Measurements from ENCODE around the gene LTBP4. TPM values are rescaled to one million over a fixed set of nuclear protein-coding genes. Genes with fewer than 3 reads are reported as not detected.

Gene LTBP4
- polyA plus RNA-seq, 1 of the 3 experiments (the other 2 are of a cell fraction): 24.8 TPM

DNA sequence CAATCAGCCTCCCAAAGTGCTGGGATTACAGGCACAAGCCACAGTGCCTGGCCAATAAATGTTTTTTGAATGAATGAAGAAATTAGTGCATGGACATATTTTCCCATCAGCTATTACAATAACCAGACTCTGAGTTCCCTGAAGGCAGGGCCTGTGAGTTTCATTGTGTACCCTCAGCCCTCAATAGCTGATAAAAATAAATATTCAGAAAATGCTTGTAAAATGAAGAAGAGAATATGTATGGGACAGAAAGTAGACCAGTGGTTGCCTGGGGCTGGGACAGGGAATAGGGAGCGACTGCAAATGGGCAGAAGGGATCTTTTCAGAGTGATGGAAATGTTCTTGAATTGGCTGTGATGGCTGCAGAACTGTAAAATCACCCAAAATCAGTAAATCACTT, 60.4 kb downstream of the LTBP4 start:
- DNase-seq: no peak
- H3F3A ChIP-seq (replicated peaks; ENCODE audit: insufficient read depth): peaks cover 25% of the 10 kb centered on the region
- H3K4me2 ChIP-seq: no peak overlapping the region
- H3K27me3 ChIP-seq (ENCODE audit: insufficient read depth): no peaks in the 10 kb centered on the region
- no peaks in the 10 kb centered on the region for H3K36me3 ChIP-seq (replicated peaks in 1 of 2; ENCODE audit: control insufficient read depth in 1 of 2, insufficient read depth in 2 of 2, low read length in 1 of 2)
- no peak overlapping the region for H3K9ac ChIP-seq
- H3K4me3 ChIP-seq (ENCODE audit: low read depth in 2 of 2, low read length in 1 of 2): no peak overlapping the region
- peaks cover 6 to 10% of the 10 kb centered on the region in 2 experiments; a peak in 3 of 4 replicates for H3K4me1 ChIP-seq (ENCODE audit: control insufficient read depth in 1 of 2, insufficient read depth in 2 of 2, low read depth in 1 of 2, low read length in 1 of 2)
- no peak for TF ChIP-seq GATA2 (CRISPR knock-in tag; IDR thresholded peaks at IDR 0.05)
- TF ChIP-seq, protein P1, sequence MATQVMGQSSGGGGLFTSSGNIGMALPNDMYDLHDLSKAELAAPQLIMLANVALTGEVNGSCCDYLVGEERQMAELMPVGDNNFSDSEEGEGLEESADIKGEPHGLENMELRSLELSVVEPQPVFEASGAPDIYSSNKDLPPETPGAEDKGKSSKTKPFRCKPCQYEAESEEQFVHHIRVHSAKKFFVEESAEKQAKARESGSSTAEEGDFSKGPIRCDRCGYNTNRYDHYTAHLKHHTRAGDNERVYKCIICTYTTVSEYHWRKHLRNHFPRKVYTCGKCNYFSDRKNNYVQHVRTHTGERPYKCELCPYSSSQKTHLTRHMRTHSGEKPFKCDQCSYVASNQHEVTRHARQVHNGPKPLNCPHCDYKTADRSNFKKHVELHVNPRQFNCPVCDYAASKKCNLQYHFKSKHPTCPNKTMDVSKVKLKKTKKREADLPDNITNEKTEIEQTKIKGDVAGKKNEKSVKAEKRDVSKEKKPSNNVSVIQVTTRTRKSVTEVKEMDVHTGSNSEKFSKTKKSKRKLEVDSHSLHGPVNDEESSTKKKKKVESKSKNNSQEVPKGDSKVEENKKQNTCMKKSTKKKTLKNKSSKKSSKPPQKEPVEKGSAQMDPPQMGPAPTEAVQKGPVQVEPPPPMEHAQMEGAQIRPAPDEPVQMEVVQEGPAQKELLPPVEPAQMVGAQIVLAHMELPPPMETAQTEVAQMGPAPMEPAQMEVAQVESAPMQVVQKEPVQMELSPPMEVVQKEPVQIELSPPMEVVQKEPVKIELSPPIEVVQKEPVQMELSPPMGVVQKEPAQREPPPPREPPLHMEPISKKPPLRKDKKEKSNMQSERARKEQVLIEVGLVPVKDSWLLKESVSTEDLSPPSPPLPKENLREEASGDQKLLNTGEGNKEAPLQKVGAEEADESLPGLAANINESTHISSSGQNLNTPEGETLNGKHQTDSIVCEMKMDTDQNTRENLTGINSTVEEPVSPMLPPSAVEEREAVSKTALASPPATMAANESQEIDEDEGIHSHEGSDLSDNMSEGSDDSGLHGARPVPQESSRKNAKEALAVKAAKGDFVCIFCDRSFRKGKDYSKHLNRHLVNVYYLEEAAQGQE (IDR thresholded peaks at IDR 0.05; ENCODE audit: low read depth, low read length): no peak
- no peak for TF ChIP-seq RAD21 (IDR thresholded peaks at IDR 0.05; ENCODE audit: low read length)
- no peak for TF ChIP-seq RXRA (IDR thresholded peaks at IDR 0.05; ENCODE audit: borderline replicate concordance, low read depth)
- TF ChIP-seq, protein P2, sequence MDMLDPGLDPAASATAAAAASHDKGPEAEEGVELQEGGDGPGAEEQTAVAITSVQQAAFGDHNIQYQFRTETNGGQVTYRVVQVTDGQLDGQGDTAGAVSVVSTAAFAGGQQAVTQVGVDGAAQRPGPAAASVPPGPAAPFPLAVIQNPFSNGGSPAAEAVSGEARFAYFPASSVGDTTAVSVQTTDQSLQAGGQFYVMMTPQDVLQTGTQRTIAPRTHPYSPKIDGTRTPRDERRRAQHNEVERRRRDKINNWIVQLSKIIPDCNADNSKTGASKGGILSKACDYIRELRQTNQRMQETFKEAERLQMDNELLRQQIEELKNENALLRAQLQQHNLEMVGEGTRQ (IDR thresholded peaks at IDR 0.05; ENCODE audit: borderline replicate concordance, low read depth, low read length): no peak
- TF ChIP-seq, protein P3, sequence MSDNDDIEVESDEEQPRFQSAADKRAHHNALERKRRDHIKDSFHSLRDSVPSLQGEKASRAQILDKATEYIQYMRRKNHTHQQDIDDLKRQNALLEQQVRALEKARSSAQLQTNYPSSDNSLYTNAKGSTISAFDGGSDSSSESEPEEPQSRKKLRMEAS (IDR thresholded peaks at IDR 0.05; ENCODE audit: low read depth): no peak
- TF ChIP-seq SIN3A (IDR thresholded peaks at IDR 0.05; ENCODE audit: borderline replicate concordance, low read depth, low read length): no peak
- TF ChIP-seq, protein P4, sequence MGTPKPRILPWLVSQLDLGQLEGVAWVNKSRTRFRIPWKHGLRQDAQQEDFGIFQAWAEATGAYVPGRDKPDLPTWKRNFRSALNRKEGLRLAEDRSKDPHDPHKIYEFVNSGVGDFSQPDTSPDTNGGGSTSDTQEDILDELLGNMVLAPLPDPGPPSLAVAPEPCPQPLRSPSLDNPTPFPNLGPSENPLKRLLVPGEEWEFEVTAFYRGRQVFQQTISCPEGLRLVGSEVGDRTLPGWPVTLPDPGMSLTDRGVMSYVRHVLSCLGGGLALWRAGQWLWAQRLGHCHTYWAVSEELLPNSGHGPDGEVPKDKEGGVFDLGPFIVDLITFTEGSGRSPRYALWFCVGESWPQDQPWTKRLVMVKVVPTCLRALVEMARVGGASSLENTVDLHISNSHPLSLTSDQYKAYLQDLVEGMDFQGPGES (IDR thresholded peaks at IDR 0.05; ENCODE audit: low read depth, low read length): no peak
- TF ChIP-seq JUND (IDR thresholded peaks at IDR 0.05): no peak
- no peak for TF ChIP-seq NRF1 (IDR thresholded peaks at IDR 0.05; ENCODE audit: low read depth, low read length)
- TF ChIP-seq RFX5 (IDR thresholded peaks at IDR 0.05; ENCODE audit: low read length): no peak
- TF ChIP-seq, protein P5, sequence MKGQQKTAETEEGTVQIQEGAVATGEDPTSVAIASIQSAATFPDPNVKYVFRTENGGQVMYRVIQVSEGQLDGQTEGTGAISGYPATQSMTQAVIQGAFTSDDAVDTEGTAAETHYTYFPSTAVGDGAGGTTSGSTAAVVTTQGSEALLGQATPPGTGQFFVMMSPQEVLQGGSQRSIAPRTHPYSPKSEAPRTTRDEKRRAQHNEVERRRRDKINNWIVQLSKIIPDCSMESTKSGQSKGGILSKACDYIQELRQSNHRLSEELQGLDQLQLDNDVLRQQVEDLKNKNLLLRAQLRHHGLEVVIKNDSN (IDR thresholded peaks at IDR 0.05; ENCODE audit: borderline replicate concordance, low read depth): no peak
- TF ChIP-seq MXI1 (IDR thresholded peaks at IDR 0.05; ENCODE audit: low read depth, low read length): no peak
- TF ChIP-seq MEF2A (IDR thresholded peaks at IDR 0.05; ENCODE audit: borderline replicate concordance, low read depth): no peak
- TF ChIP-seq FOSL2 (IDR thresholded peaks at IDR 0.05; ENCODE audit: borderline replicate concordance, low read depth): no peak
- TF ChIP-seq POLR2AphosphoS5 (IDR thresholded peaks at IDR 0.05; ENCODE audit: low read depth, low read length): no peak
- no peak for TF ChIP-seq FOXJ3 (CRISPR knock-in tag; IDR thresholded peaks at IDR 0.05)
- POLR2A ChIA-PET: interaction anchor here (2.5 kb wide), 1 partner anchor 30 kb away, joined by 15 read pairs; the partner anchor contains the start of gene NUMBL
- CTCF ChIA-PET: interaction anchor here (0.6 to 3.9 kb wide), 8 partner anchors 9 to 158 kb away, joined by 3 to 54 read pairs (median 4); no protein-coding TSS in a partner anchor
- no peaks in the 10 kb centered on the region for H3K9me3 ChIP-seq
- H3K27ac ChIP-seq (ENCODE audit: low read depth in 2 of 2, low read length in 1 of 2): no peak overlapping the region
- H3K9me2 ChIP-seq: no peaks in the 10 kb centered on the region
- H4K20me1 ChIP-seq (ENCODE audit: insufficient read depth): no peaks in the 10 kb centered on the region
- H3K79me2 ChIP-seq (ENCODE audit: insufficient read depth): no peaks in the 10 kb centered on the region
- WGBS (ENCODE audit: low lambda C conversion rate): 60% methylated on average over 1 of the region's 1 CpG
- H2AFZ ChIP-seq (ENCODE audit: low read depth): no peak overlapping the region
